Keratinocyte (primary cell): Measurements from ENCODE around the gene CCDC157.

Experiments used
- EZH2 ChIP-seq: IDR thresholded peaks from one replicate; pipeline ENCODE4 v1.6.1; 2012; ENCODE audit warnings: inconsistent platforms, mild to moderate bottlenecking, low read length, moderate library complexity
- TF ChIP-seq, protein P1 (sequence below), 3 experiments: IDR thresholded peaks in 1 of 3; conservative IDR thresholded peaks in 1 of 3; optimal IDR thresholded peaks in 1 of 3; 2 replicates in 2 of 3; 3 replicates in 1 of 3; pipeline versions ENCODE3 to v1.5.1; 2011; ENCODE audit warnings: low read length in 3 of 3, mild to moderate bottlenecking in 3 of 3, moderate library complexity in 2 of 3, control low read depth in 1 of 3, inconsistent platforms in 1 of 3; ENCODE audit not compliant: insufficient read depth in 2 of 3; ENCODE audit errors: extremely low read depth in 1 of 3

DNA sequence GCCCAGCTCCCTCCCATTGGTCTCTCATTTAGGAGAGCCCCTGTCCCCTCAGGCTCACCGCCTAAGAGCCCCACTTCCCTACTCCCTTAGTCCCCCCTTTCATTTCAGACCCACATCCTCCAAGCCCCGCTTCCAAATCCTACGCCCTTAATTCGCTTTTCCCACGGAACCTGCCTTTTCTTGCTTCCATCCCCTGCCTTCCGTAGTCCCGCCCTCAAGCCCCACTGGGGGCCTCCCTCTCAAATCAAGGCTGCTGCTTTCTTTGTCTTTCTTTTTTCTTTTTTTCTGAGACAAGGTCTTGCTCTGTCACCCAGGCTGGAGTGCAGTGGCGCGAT is 396 bp downstream of the CCDC157 start:
- TF ChIP-seq, protein P1, sequence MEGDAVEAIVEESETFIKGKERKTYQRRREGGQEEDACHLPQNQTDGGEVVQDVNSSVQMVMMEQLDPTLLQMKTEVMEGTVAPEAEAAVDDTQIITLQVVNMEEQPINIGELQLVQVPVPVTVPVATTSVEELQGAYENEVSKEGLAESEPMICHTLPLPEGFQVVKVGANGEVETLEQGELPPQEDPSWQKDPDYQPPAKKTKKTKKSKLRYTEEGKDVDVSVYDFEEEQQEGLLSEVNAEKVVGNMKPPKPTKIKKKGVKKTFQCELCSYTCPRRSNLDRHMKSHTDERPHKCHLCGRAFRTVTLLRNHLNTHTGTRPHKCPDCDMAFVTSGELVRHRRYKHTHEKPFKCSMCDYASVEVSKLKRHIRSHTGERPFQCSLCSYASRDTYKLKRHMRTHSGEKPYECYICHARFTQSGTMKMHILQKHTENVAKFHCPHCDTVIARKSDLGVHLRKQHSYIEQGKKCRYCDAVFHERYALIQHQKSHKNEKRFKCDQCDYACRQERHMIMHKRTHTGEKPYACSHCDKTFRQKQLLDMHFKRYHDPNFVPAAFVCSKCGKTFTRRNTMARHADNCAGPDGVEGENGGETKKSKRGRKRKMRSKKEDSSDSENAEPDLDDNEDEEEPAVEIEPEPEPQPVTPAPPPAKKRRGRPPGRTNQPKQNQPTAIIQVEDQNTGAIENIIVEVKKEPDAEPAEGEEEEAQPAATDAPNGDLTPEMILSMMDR (optimal IDR thresholded peaks at IDR 0.05 in 1 of 3, IDR thresholded peaks at IDR 0.05 in 1 of 3, conservative IDR thresholded peaks at IDR 0.05 in 1 of 3; ENCODE audit: extremely low read depth in 1 of 3, insufficient read depth in 2 of 3, low read length in 3 of 3) = no peak
- no peak for TF ChIP-seq EZH2
